PC-9 (cell line): ENCODE results near the gene IRF1.

ENCODE experiments used
- CTCF ChIP-seq: fragments of 200-600 bp; sonication (generic); conservative IDR thresholded peaks from 2 replicates; pipeline ENCODE4 v1.6.1; 2017; ENCODE audit warnings: mixed run types, antibody characterized with exemption, mild to moderate bottlenecking, moderate library complexity
- EZH2 ChIP-seq: fragments of 200-600 bp; sonication (generic); IDR thresholded peaks from 2 replicates; pipeline ENCODE4 v1.8.0; 2017; ENCODE audit warnings: antibody characterized with exemption, low read depth

DNA sequence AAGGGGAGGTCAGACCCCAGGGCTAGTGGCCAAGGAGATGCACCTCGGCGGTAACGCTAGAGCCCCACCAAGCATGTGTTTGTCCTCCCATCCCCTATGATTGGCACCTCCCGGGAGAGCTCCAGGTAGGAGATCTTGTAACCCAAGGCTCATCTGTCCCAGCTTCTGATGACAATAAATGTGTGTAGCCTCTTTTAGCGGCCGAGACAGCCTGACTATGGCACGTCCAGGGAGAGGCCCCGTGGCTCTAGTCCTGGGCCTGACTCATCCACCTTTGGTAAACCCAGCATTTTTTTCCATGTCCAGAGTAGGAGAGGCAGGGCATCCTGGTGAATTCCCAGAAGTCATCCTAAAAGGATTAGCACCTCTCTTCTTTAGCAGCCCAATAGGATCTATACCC is 39.2 kb downstream of the IRF1 start:
- TF ChIP-seq CTCF (no peak), EZH2 (no peak)
